HG02852 (cell line): ENCODE results near the gene C7.
"Not testable (repeated sequence)": the region's sequence is repeated elsewhere in the genome, so short reads cannot be mapped to it uniquely, and the experiment has no call there.

ENCODE experiments used
- ATAC-seq: cut with Tn5 transposase; IDR thresholded peaks from one replicate; pipeline ENCODE4 v1.9.1; 2021; ENCODE audit warnings: mild to moderate bottlenecking, moderate library complexity; ENCODE audit not compliant: unreplicated experiment

C7 gene

DNA sequence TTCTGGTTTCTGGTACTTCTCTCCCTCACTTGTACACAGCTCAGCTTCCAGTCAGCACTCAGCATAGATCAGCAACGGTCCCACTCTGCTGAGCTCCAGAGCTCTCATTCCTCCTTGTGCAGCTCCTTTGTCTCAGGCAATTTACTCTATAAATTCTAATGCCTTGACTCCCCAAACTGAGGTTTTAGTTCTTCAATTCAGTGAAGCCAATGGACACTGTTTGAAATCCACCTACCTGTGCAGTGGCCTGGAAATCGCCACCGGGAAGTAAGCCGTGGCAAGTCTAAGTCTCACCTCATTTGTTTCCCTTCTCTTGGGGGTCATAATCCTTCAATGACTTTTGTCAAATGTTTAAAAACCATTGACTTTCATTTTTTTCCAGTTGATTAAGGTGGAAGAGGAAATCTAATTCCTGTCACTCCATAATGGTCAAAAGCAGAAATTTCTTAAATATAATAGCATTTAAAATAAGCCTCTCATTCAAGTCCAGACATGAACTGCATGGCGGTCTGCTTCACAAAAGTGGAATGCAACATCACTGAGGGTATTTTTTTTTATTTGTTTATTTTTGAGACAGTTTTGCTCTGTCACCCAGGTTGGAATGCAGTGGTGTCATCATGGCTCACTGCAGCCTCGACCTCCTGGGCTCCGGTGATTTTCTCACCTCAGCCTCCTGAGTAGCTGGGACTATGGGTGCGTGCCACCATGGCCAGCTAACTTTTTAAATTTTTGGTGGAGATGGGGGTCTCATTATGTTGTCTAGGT is 79.6 kb downstream of the C7 start:
- no peak for ATAC-seq

DNA sequence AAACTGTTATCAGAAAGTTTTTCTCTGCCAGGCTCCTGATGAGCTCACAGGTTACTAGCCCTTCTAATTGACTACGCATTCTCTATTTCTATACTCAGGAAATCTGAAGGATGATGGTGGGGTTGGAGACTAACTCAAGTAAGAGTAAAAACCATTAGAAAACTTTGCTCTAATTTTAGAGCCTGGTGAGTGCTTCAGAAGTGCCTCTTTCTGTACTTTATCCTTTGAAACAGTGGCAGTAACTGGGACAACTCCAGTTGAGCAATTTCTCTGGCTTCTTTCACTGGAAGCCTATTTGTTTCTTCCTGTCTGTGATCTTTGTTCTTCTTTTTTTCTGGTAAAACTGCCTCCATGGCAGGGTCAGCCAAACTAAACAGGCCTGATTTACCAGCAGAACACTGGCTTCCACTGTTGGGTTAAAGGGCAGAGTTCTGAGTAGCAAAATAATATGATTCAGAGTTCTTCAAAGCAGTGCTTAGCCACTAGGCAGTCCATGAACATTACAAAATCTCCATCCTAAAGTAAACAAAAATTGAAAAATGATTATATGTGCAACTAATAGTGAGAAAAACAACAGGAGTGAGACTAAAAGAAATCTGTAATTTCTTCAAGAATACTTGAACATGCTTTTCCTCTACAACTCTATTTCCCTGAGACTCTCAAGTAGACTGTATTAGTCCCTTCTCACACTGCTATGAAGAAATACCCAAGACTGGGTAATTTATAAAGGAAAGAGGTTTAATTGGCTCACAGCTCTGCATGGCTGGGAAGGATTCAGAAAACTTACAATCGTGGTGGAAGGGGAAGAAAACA is 82.1 kb downstream of the C7 start:
- no peak for ATAC-seq

DNA sequence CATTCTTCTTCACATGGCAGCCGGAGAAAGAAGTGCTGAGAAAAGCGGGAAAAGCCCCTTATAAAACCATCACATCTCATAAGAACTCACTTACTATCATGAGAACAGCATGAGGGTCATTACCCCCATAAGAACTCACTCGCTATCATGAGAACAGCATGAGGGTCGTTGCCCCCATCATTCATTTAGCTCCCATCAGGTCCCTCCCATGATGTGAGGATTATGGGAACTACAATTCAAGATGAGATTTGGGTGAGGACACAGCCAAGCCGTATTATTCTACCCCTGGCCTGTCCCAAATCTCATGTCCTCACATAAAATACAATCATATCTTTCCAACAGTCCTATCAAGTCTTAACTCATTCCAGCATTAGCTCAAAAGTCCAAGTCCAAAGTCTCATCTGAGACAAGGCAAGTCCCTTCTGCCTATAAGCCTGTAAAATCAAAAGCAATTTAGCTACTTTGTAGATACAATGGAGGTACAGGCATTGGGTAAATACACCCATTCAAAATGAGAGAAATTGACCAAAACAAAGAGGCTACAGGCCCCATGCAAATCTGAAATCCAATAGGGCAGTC is 82.8 kb downstream of the C7 start:
- ATAC-seq: no peak

- no peak for ATAC-seq
Observed at GRCh38 chr5:40995801-40996586, 86.7 kb downstream of the C7 start.

DNA sequence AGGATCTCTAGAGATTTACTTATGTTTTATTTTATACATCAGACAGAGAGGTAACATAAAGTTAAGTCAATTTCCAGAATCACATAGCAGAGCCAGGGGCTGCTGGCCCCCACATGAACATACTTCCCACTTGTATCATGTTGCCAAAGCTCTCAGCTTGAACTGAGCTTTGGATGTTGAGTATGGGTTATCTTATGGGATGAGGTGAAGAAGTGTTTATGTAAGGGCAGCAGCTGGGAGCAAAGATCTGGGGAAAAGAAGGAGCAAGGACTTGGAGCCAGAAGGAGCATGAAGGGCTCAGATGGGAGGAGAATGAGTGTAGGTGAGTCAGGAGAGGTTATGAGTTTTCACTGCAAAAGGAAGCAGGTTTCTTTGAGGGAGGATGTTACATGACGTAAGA is 89.8 kb downstream of the C7 start:
- no peak for ATAC-seq

DNA sequence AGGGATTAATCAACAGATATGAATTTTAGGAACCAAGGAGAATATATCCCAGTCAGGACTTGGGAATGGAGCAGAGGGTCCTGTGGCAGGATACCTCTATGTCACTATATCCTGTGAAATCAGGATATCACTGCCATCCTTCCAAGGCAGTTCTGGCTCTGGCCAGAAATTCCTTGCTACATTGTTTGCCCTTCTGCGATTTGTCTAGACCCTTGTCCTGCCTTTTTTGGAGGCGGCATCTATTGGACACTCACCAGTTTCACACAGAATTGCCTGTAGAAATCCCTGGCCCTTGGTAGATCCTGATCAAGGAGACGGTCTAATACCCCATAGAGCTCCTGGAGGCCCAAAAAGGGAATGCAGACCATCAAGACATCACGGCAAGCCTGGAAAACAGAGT is 90.7 kb downstream of the C7 start:
- no peak for ATAC-seq

- ATAC-seq: no peak
Observed at GRCh38 chr5:41003670-41004376, 94.5 kb downstream of the C7 start.

GRCh38 chr5:41004931-41005330 is 95.6 kb downstream of the C7 start:
- ATAC-seq: no peak

GRCh38 chr5:41009232-41009631 is 99.9 kb downstream of the C7 start:
- no peak for ATAC-seq

DNA sequence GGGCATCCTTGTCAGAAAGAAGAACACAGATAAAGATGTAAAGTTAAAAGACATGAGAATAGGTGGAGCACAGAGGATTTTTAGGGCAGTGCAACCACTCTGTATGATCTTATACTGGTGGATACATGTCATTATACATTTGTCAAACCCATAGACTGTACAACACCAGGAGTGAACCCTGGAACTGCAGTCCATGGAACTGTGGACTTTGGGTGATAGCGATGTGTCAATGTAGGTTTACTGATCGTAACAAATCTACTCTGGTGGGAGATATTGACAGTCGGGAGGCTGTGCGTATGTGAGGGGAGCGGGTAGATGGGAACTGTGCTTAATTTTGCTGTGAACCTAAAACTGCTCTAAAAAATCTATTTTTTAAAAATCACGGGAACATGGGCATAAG is 101.3 kb downstream of the C7 start:
- ATAC-seq: no peak

DNA sequence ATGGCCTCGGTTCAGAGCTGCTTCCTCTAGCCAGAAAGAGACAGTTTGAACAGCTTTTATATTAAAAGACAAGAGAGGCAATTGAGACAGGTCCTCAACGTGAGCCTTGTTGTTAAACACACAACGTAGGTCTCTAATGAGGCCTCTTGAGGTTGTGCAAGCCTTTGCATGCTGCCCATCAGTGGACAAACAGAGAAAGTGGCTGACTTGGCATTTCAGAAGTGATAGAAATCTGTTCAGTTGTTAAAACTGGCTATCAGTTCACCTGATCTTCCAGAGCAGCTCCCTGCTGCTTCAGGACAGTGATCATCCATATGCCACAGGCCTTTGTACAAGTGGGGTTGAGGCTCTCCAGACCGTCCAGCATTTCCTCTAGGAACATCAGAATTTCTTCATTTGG is 103.0 kb downstream of the C7 start:
- ATAC-seq: no peak

DNA sequence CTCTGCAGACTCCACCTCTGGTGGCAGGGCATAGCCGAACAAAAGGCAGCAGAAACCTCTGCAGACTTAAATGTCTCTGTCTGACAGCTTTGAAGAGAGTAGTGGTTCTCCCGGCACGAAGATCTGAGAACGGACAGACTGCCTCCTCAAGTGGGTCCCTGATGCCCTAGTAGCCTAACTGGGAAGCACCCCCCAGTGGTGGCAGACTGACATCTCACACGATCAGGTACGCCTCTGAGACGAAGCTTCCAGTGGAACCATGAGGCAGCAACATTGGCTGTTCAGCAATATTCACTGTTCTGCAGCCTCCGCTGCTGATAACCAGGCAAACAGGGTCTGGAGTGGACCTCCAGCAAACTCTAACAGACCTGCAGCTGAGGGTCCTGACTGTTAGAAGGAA is 113.3 kb downstream of the C7 start:
- not testable (repeated sequence) for ATAC-seq
